MM.1S (cell line): ENCODE data around the gene FOXO1.

ENCODE experiments used
- EZH2 ChIP-seq: fragments of 300-600 bp; sonication (generic); optimal IDR thresholded peaks from 2 replicates; pipeline ENCODE3; 2017; ENCODE audit warnings: low read depth, mild to moderate bottlenecking, antibody characterized with exemption, low read length, mixed read lengths
- EZH2phosphoT487 ChIP-seq: fragments of 300-600 bp; sonication (generic); IDR thresholded peaks from 2 replicates; pipeline ENCODE4 v1.6.1; 2018; ENCODE audit warnings: antibody characterized with exemption, low read length
- TF ChIP-seq, protein P1 (sequence below): fragments of 300-600 bp; sonication (generic); IDR thresholded peaks from 2 replicates; pipeline ENCODE4 v1.5.1; 2016; ENCODE audit warnings: antibody characterized with exemption, low read length, mixed read lengths

DNA sequence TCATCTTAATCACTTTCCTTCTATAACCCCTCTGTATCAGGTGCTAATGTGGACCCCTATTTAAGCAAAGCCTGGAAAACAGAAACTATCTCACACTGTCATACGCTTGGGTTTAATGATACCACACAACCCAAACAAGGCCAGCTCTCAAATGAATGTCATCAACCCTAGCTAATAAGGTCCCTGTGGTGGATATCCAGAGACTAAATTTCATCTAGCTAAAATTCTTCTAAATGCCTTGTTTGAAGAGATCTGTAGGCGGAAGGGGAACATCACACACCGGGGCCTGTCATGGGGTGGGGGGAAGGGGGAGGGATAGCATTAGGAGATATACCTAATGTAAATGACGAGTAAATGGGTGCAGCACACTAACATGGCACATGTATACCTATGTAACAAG is 95.5 kb downstream of the FOXO1 start:
- TF ChIP-seq, protein P1, sequence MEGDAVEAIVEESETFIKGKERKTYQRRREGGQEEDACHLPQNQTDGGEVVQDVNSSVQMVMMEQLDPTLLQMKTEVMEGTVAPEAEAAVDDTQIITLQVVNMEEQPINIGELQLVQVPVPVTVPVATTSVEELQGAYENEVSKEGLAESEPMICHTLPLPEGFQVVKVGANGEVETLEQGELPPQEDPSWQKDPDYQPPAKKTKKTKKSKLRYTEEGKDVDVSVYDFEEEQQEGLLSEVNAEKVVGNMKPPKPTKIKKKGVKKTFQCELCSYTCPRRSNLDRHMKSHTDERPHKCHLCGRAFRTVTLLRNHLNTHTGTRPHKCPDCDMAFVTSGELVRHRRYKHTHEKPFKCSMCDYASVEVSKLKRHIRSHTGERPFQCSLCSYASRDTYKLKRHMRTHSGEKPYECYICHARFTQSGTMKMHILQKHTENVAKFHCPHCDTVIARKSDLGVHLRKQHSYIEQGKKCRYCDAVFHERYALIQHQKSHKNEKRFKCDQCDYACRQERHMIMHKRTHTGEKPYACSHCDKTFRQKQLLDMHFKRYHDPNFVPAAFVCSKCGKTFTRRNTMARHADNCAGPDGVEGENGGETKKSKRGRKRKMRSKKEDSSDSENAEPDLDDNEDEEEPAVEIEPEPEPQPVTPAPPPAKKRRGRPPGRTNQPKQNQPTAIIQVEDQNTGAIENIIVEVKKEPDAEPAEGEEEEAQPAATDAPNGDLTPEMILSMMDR: no peak
- TF ChIP-seq EZH2: no peak
- no peak for TF ChIP-seq EZH2phosphoT487
